Measurements from ENCODE around the gene PNMA8B.

DNA sequence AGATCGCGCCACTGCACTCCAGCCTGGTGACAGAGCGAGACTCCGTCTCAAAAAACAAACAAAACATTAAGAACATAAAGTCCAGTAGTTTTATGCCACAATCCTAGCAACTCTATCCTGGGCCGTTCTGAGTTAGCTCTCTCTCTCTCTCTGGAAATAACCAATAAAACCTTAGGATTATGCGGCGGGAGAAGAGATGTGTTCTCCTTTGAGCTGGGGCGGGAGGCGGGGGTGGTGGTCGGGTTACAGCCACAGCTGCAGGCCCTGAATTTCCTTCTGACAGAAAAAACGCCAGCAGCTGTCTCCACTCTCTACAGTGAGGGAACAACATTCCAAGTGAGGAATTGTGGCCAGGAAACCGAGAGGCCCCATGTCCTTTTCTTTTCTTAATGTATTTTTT, 15.3 kb downstream of the PNMA8B start:
- TF ChIP-seq, protein P1, sequence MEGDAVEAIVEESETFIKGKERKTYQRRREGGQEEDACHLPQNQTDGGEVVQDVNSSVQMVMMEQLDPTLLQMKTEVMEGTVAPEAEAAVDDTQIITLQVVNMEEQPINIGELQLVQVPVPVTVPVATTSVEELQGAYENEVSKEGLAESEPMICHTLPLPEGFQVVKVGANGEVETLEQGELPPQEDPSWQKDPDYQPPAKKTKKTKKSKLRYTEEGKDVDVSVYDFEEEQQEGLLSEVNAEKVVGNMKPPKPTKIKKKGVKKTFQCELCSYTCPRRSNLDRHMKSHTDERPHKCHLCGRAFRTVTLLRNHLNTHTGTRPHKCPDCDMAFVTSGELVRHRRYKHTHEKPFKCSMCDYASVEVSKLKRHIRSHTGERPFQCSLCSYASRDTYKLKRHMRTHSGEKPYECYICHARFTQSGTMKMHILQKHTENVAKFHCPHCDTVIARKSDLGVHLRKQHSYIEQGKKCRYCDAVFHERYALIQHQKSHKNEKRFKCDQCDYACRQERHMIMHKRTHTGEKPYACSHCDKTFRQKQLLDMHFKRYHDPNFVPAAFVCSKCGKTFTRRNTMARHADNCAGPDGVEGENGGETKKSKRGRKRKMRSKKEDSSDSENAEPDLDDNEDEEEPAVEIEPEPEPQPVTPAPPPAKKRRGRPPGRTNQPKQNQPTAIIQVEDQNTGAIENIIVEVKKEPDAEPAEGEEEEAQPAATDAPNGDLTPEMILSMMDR (IDR thresholded peaks at IDR 0.05): no peak
- TF ChIP-seq POLR2A (IDR thresholded peaks at IDR 0.05): no peak
